KOPT-K1 (cell line): ENCODE results near the gene COL20A1.

Source experiments
- H3K27ac ChIP-seq: fragments of 200-600 bp; sonication (generic); 2 replicates; pipeline ENCODE4 v1.5.1; 2016; ENCODE audit warnings: antibody characterized with exemption, mild to moderate bottlenecking, low read depth, low read length; ENCODE audit not compliant: poor library complexity, severe bottlenecking
- H3K36me3 ChIP-seq: fragments of 200-600 bp; sonication (generic); 2 replicates; pipeline ENCODE4 v1.5.1; 2017; ENCODE audit warnings: antibody characterized with exemption, mild to moderate bottlenecking, low read length, moderate library complexity; ENCODE audit not compliant: insufficient read depth
- H3K9me3 ChIP-seq: fragments of 200-600 bp; sonication (generic); 2 replicates; pipeline ENCODE4 v1.5.1; 2017; ENCODE audit warnings: antibody characterized with exemption, low read length, mild to moderate bottlenecking; ENCODE audit not compliant: insufficient read depth, poor library complexity, severe bottlenecking

Gene COL20A1

DNA sequence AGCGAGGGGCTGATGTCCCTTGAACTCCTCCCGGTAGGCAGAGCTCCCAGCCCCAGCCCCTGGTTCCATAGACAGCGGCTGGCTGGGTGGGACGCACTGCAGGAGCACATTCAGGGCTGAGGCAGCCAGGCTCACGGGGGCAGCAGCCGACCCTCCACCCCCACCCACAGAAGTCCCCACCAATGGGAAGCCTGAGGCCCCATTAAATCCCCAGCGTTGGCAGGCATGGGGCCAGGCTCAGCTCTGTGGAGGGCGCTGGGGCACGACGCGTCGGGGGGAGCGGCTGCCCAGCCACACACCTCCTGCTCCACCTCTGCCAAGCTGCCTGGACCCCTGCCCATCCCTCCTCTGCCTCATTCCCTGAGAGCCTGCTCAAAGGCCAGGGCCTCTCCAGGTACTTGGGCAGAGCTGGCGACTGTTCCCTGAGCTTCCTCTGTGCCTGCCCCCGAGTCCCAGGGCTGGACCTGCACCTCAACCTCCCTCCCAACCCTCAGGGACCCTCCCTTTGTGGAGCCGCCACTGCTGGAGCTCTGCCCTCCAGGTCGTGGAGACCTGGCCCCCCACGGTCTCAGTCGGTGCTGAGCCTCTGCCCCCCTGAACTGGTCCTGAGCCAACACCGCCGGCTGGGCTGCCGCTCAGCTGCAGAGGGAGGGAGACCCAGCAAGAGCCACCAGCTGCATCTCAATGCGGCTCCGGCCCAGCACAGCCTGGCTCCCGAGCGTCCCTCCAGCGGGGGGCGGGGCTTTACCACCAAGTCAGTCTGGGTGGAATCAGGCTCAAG is 59.0 kb downstream of the COL20A1 start:
- Histone ChIP-seq H3K9me3 (no peaks in the 10 kb centered on the region), H3K27ac (no peak overlapping the region), H3K36me3 (no peaks in the 10 kb centered on the region)

GRCh38 chr20:63352811-63353221 is 59.8 kb downstream of the COL20A1 start:
- Histone ChIP-seq H3K36me3 (no peaks in the 10 kb centered on the region), H3K27ac (no peak overlapping the region), H3K9me3 (no peaks in the 10 kb centered on the region)

DNA sequence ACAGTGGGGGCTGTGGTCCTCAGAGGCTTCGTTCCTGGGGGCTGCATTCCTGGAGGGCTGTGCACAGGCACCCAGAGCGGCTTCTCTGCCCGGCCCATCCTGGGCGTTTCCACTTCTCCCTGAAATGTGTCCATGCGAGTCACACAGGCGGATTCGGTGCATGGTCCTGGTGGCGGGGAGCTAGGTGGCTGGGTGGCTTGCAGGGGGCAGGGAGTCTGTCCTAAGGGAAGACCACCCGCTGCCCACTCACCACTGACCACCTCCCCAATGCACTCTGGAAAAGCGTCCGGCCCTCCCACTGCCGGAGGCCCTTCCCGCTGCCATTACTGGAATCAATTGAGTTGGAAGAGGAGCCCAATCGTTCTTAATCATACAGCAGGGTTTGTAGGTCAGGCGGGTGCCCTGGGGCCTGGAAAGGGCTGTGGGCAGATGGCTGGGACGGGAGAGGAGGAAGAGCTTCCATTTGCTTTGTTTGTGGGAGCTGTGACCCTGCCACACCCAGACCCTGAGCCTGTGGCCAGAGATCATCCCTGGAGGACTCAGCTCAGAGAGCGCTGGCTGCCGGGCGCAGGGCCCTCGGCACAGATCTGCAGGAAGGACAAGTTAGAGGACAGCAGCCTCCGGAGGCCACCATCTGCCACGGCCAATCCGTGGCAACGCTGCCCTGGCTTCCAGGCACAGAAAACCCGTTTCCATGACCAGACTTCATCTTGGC is 61.8 kb downstream of the COL20A1 start:
- H3K9me3 ChIP-seq, result no peaks in the 10 kb centered on the region
- H3K27ac ChIP-seq, result no peak overlapping the region
- H3K36me3 ChIP-seq, result no peaks in the 10 kb centered on the region

GRCh38 chr20:63355781-63356295 is 62.9 kb downstream of the COL20A1 start:
- Histone ChIP-seq H3K9me3 (no peaks in the 10 kb centered on the region), H3K36me3 (no peaks in the 10 kb centered on the region), H3K27ac (no peak overlapping the region)

DNA sequence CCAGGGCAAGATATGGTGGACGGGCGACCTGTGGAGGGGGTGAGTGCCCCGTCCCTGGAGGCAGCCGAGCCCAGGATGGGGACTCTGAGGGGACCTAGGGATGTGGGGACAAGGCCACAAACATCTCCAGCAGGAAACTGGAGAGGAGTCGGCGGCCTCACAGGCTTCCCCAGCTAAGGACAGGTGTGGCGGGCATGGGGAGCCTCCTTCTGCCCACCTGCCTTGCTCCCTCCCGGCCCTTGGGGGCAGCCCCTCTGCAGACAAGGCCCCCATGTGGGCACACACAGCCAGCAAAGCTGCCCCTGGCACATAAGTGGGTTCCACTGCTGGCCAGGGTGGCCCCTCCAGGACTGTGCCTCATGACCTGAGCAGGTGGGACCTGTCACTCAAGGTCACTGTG is 63.5 kb downstream of the COL20A1 start:
- Histone ChIP-seq H3K36me3 (no peaks in the 10 kb centered on the region), H3K27ac (no peak overlapping the region), H3K9me3 (no peaks in the 10 kb centered on the region)

DNA sequence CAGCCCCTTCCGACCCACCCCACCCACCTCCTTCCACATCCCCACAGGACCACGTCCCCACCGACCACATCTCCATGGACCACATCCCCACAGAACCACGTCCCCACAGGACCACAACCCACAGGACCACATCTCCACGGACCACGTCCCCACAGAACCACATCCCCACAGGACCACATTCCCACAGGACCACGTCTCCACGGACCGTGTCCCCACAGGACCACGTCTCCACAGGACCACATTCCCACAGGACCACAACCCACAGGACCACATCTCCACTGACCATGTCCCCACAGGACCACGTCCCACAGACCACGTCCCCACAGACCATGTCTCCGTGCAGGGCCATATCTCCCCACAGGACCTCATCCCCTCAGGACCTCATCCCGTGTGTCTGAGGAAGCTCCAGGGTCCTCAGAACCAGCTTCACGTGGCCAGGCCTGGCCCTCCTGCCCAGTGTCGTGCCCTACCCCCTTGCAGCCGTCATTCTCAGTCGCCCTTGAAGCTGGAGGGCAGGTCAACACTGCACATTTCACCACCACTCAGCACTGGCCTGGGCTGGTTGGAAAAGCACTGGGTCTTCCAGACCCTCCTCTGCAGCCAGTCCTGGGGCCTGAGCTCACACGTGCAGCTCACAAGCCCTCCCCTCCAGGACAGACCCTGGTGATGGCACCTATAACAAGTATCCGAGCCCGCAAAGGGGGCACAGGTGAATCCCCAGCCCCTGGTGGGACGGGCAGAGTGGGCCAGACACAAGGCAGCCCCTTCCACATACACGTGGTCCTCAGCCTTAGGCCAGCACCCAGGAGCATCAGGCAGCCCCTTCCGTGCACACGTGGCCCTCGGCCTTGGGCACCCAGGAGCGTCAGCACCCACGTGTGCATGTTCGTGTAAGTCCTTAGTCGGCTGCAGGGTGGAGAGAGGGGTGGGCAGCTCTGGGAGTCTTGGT is 64.2 kb downstream of the COL20A1 start:
- no peak overlapping the region for H3K27ac ChIP-seq
- no peaks in the 10 kb centered on the region for H3K9me3 ChIP-seq

DNA sequence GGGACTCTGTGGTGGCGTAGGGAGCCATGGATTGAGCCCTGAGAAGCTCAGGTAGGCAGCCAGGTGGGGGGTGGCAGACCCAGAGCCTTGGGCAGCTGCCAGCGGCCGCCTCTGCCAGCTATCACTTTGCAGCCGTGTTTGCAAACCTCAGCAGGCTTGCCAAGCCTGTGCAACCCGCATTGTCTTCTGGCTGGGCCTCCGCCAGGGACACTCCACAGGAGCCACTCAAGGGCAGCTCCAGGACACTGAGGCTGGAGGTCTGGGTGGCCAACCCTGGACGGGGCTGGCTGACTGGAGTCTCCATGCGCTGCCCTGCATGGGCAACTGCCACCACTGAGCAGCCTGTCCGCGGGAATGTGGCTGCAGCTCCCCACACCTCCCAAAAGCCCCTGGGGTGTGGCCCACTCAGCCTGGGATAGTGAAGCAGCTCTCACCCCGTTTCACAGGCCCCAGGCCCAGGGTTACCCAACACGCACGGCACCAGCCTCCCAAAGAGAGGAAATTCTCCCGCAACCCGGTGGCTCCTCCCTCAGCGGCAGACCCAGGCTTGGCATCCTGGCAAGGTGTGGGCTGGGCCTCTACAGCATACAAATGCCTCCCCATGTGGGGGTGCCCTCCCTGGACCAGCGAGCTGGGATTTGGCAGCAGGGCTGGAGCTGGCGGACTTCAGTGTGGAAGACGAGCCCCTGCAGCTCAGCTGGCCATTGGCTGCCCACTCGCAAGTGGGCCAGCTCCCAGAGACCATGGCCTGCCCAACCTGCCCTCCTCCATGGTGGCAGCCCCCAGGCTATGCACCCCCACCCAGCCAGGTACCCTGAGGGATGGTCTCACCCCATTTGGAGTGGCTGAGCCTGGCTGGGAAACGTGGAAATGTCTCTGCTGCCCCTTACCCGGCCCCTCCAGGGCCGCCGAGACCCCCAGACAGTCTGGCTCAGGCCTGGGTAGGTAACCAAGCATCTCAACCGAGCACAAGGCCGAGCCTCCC is 65.2 kb downstream of the COL20A1 start:
- H3K36me3 ChIP-seq, result no peaks in the 10 kb centered on the region
- H3K9me3 ChIP-seq, result no peaks in the 10 kb centered on the region
- no peak overlapping the region for H3K27ac ChIP-seq

More for the DNA sequence above, 64.2 kb downstream of the COL20A1 start:
- no peaks in the 10 kb centered on the region for H3K36me3 ChIP-seq

GRCh38 chr20:63359164-63359934 is 66.4 kb downstream of the COL20A1 start:
- no peaks in the 10 kb centered on the region for H3K9me3 ChIP-seq
- no peaks in the 10 kb centered on the region for H3K36me3 ChIP-seq
- H3K27ac ChIP-seq, result no peak overlapping the region

DNA sequence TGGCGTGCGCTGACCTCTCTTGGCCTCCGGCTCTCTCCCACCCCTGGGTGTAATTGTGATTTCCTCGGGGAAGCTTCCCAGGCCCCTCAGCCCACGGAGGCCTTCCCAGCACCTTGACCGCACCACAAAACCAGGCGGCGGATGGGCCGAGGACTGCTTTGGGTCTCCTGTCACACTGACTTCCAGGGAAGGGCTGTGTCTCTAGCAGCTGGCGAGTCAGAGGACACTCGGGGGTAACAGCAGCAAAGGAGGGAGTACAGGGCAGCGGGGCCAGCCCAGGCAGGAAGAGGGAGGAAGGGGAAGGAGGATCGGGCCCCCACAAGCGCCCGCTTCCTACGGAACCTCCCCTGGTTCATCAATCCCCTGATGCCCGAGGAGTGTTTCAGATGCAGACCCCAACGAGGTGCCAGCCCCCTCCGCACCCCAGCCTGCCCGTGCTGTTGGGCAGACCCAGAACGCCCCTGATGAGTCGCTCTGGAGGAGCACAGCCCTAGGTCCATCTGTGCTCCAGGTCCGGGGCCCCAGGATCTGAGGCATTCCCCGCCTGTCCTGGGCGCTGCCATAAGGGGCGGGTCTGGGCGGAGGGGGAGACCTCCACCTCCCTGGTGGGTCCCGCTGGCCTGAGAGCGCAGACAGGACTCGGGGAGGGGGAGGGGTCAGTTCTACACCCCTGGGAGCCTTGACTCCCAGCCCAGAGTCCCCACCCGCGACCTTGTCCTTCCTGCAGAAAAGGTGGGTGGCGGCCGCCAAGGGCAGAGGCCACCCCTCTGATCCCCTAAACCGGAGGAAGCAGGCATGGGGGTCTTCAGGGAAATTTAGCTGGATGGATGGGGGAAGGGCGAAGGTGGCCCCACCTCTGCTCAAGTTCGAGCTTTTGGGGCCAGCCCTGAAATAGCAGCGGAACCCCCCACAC is 67.2 kb downstream of the COL20A1 start:
- H3K27ac ChIP-seq, result no peak overlapping the region
- no peaks in the 10 kb centered on the region for H3K9me3 ChIP-seq
- no peaks in the 10 kb centered on the region for H3K36me3 ChIP-seq

- no peak within 1 kb of the TSS for H3K27ac ChIP-seq
- H3K36me3 ChIP-seq, result no peaks in the 10 kb centered on the region
- no peaks in the 10 kb centered on the region for H3K9me3 ChIP-seq
Measured at GRCh38 chr20:63360850-63361518, 68.0 kb downstream of the COL20A1 start, which contains the start of gene CHRNA4. Gene CHRNA4 (minus strand): TSS chr20:63361349. CDS start chr20:63361165, 184 bp downstream.

DNA sequence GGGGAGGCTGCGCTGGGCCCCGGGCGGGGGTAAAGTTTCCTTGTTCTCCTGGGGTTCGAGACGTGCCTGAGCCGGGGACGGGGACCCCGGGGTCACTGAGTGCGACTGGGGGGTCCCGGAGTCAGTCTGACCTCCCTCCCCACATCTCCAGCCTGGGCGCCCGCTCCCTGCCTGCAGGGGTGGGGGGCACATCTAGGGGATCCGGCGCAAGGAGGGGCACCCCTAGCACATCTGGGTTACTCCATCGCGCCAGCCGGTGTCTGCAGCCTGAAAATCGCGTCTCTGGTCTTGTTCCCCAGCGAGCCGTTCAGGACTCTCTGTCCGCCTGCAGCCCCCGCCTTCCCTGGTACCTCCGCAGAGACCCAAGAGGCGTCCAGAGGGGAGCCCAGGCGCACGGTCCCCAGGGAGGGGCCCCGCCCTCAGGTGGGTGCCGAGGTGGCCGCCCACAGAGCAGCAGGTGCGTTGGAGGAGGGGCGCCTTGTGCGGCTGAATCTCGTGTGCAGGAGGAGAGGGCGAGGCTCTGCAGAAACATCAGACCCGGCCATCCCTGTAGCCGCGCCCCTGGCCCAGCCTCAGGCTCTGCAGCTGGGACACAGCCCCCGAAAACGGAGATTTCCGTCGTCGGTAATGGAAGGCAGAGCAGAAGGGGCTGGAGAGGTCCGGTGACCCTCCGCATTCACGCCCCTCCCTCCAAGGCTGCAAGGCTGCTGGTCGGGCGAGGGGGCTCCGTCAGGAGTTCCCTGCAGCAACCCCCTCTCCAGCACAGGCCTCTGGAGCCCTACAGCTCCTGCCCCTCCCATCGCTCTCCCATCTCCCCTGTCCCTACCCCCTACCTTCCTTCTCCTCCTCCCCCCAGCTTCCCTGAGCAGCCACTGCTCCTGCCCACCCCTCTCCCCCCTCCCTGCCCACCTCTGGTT is 68.8 kb downstream of the COL20A1 start:
- Histone ChIP-seq H3K36me3 (no peaks in the 10 kb centered on the region), H3K9me3 (no peaks in the 10 kb centered on the region)

More for the DNA sequence above, 68.8 kb downstream of the COL20A1 start:
- H3K27ac ChIP-seq, result no peak overlapping the region
